ENCODE measurements around the gene PLCD1.
"Not testable (repeated sequence)": the region's sequence is repeated elsewhere in the genome, so short reads cannot be mapped to it uniquely, and the experiment has no call there.

PLCD1 gene

DNA sequence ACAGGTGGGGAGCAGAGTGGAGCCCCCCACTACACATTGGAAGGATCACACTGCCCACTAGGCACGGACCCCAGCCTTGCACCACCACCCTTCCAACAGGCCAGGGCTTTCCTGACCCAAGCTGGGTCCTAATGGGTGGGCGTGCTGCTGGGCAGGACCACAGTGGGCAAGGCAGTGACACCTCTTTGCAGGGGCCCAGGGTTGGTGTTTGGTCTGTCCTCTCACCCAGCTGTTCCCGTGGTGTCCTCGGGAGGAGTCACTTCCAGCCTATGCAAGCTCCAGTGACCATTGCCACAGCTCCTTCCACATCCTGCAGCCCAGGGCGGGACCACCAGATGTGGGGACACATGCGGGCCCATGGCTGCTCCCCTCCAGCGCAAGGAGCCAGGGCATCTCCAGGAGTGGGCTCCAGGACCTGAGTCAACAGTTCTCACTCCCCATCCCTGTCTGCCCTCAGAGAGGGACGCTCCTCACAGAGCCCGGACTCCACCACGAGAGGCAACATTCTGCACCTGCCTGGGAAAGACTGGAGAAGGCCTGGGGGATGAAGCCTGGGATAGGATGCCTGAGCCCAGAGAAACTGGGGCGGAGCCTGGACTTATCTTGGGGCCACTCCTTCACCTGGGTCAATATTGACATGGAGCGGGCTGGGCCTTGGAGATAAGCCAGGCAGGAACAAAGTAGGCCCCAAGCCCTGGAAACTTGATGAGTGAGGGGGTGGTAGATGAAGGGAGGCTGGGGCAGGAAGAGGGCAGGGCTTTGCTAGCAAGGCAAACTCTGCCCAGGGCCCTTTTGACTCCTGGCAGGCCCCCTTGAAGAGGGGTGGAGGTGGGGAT is 42.7 kb downstream of the PLCD1 start:
- no peak for DNase-seq (ENCODE audit: low spot score)

DNA sequence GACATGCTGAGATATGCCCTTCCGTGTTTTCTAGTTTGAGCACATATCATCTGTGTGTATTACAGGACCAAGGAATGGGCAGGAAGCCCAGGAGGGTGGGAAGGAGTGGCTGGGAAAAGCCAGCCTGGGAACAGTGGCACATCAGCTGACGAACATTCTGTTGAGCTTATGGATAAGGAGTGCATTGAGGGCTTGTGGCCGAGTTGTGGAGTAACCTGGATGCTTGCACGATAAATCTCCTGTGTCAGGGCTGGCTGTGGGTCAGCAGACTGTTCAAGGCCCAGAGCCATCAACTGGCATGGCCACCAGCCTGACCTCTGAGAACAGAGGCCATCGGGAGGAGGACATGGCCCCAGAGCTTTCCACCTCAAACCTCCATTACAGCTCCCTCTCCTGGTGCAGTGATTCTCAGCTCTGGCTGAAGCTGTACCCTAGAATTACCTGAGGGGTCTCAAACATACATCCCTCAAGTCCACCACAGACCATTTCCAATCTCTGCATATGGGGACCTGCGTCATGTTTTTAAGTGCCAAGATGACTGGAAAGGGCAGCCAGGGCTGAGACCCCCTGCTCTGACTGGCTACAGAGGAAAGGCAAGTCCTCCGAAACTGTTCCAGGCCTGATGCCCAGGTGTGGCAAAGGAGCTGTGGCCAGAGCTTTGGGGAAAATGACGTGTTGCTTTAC is 43.7 kb downstream of the PLCD1 start:
- no peak for DNase-seq (ENCODE audit: low spot score)

DNA sequence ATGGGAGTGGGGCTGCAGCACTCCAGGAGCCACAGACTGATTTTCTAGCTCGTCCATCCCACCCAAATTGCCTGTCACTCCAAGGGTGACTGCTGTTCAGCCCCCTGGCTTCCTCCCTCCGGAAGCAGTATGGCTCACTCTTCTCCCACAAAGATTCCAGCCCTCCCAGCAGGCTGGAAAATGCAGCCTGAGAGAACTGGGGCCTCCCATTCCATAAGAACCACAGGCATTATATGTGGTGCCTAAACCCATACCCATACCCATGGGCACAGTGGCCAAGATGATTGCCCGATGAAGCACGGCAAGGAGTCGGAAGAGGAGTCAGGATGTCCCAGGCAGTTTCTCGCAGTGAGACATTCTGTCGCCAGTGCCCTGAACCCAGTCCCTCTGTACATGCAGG is 44.8 kb downstream of the PLCD1 start:
- no peak for DNase-seq (ENCODE audit: low spot score)

DNA sequence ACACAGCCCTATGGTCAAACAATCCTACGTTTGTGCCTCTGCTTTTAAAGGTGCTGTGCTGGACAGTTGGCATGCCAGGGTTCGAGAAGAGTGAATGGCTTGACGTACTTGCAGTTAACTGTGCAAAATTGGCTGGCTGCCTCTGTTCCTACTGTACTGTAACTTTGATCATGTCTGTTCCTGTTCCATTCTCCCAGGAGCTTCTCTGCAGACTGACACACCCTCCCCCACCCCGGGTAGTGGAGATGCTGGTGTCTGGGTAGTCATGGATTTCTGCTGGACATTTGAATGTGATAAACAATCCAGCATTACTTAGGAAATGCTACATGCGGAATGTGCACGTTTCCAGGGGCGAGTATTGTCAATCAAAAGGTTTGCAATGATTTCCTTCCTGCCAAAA is 45.4 kb downstream of the PLCD1 start:
- DNase-seq (ENCODE audit: low spot score), result no peak

DNA sequence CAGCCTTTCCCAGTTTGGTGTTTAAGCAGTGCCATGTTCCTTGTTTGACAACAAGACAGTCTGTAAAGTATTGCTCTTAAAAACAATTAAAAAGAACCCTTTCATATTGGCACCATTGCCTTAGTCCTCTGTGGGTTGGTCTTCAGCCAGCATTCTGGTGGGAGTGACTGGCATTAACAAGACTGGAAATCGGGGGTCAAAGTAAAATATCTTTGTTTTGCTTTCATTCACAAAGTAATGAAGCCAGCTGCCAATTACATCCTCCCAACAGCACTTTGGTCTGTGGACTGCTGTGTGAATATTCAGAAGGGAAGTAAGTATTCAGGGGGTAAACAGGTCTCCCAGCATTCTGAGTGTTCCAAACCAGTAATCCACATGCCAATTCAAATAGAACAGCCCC is 47.1 kb downstream of the PLCD1 start:
- no peak for DNase-seq (ENCODE audit: low spot score)

DNA sequence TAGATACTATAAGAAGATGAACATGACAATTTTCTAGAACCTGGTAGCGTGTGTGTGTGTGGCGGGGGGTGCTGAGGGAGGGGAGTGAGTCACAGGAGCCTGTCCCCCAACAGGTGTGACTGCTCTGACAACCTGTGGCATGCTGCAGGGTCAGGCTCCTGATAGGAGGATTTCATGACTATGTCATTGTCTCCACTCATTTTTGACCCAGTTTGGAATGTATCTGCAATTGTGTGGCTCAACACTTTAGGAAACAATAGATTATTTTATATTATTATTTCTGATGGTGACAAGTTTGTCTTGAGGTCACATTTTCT is 48.1 kb downstream of the PLCD1 start:
- no peak for DNase-seq (ENCODE audit: low spot score)

DNA sequence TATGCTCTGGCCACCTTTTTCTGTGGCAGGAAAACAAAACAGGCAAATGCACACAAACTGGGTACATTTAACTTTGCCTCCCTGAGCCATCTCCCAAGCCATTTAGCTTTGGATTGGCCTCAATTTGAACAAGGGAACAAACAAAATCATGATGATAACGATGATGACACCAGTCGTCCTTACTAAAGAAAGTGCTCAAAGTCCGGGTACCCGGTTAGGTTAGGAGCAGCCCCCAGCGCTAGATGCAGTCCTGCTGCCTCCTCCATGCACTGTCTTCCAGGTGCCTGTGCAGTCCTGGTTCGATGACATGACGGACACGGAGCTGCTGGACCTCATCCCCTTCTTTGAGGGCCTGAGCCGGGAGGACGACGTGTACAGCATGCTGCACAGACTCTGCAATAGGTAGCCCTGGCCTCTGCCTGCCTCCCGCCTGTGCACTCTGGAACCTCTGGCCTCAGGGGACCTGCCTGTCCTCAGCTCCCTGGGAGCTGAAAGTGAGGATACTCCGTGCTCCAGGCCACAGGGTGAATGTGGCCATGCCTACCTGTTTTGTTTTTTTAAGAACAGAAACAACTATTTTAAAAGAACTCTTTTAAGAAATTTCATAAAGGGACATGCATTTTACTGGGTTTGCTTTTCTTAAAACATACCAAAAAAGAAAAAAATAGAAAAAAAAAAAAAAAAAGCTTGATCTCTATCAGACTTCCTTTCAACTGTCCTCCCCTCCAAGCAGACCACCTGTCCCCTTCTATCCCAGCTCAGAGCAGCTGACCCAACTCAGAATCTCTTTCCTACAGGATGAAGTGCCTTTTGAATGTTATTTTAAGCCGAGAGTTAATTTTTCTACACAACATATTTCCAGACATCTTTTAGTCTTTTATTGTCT is 48.7 kb downstream of the PLCD1 start:
- DNase-seq (ENCODE audit: low spot score), result no peak

DNA sequence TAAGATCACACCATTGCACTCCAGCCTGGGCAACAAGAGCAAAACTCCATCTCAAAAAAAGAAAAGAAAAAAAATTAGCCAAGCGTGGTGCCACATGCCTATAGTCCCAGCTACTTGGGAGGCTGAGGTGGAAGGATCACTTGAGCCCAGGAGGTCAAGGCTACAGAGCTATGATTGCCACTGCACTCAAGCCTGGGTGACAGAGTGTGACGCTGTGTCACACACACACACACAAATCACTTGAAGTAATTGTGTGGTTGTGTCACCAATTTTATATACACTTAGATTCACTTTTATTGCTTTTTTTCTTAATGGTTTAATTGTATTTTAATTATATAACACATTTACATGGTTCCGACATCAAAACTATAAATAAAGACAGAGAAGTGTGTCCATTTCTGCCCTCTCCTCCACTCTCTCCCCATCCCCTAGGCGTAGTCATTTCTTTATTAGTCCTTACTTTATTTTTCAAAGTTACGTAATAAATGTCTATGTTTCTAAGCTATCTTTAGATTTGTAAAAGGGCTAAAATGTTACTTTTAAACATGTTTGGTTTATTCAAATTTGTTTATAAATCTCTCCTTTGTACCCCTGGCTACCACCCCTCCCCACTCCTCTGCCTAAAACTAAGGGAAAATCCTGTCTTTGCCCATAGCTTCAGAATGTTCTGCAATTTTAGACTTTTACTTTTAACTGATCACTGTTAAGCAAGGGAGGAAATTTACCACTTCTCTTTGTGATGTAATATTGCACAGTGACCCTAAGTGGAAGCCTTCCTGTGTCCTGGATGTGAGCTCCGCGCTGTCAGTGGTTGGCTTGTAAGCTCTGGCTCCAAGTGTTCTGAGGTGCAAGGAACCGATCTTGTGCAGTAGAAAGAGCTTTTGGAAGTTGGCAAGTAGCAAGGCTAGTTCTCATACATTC is 49.6 kb downstream of the PLCD1 start:
- no peak for DNase-seq (ENCODE audit: low spot score)

DNA sequence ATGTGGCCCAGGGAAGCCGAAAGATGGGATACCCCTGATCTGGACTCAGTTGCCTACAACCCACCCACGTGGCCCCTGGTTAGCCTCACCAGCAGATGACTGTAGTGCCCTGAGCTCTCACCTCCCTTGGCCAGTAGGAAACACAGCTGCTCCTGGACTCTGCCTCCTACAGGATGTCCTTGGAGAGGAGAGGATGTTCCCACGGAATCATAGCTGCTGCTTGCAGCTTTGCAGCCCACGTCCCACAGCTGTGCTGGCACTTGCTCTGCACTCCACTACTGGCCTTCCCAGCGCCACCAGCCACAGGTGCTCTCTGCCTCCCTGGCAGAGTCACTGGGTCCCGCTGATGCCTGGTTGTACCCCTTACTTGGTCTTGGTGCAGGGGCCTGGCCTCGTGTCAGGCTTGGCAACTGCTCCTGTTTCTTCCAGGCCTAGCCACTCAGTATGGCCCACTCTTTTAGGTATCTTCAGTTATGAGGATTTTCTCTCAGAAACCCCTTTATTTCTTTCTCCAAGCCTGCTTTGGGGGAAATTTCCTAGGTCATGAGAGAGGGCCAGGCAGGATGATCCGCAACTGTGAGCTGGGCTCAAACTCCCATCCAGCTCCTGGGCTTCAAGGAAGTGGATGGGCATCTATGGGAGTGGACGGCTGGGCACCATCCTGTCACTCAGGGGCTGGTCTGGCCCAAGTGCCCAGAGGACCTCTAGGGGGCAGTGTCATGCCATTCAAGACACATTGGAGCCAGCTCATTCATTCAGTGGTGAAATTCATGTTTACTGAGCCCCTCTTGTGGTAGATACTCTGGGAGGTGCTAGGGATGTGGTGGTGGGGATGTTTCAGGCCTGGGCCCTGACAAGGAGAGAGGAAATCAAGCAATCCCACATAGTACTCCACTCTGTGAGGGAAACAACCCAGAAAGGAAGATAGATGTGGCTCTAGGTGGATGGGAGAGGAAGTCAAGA is 55.0 kb downstream of the PLCD1 start:
- peak; percentile 84 for DNase-seq (ENCODE audit: low spot score)

DNA sequence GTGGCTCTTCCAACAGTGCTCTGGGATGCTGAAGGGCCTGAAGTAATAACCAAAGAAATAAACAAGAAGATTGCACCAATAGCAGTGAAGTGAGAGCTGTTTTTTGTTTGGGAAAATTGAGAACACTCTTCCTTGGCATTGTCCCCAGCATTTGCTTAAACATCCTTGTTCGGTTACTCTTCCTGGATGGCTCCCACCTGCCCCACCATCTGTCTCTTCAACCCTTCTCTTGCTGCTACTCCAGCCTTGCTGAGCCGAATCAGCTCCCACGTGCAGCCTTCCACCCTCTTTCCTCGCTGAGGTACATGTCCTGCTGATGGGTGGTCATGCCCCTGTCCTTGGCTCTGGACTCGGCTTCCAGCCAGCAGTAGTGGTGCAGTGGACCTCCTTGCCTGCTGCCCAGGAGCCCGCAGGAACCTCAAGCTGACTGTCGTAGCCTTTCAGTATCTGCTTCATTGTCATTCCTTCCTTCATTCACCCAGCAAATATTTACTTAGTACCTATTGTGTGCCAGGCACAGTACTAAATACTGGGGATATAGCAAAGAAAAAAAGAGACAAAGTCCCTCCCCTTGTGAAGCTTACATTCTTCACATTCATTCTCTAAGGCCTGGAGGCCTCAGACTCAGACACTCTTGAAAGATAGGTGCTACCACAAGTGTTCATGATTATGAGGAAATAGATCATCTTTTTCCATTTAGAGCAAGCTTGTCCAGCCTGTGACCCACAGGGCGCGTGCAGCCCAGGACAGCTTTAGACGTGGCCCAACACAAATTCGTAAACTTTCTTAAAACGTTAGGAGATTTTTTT is 56.0 kb downstream of the PLCD1 start:
- DNase-seq (ENCODE audit: low spot score), result no peak

DNA sequence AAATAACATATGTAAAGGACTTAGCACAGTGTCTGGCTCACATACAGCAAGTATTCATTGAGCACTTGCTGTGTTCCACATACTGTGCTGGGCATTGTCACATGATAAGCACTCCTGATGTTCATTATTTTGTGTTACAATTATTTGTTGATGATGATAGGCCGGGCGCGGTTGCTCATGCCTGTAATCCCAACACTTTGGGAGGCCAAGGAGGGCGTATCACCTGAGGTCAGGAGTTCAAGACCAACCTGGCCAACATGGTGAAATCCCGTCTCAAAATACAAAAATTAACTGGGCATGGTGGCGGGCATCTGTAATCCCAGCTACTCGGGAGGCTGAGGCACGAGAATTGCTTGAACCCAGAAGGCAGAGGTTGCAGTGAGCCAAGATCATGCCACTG is 57.4 kb downstream of the PLCD1 start:
- not testable (repeated sequence) for DNase-seq (ENCODE audit: low spot score)

DNA sequence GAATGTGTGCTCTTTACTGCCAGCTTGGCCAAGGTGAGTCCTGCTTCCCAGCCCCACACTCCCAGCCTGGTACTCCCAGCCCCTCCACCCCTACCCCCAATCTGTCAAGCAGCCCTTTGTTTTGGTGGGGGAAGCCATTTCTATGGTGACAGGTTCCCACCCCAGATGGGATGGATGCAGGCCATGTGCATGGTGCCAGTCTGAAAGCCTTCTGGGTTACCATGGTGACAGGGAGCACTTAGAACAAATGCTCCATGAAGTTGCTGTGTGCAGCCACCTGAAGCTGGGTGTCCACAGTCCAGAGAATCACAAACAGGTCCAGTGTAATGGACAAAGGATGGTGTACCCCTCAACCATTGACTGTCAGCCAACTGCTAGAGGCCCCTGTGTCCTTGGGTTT is 58.0 kb downstream of the PLCD1 start:
- DNase-seq (ENCODE audit: low spot score), result no peak

DNA sequence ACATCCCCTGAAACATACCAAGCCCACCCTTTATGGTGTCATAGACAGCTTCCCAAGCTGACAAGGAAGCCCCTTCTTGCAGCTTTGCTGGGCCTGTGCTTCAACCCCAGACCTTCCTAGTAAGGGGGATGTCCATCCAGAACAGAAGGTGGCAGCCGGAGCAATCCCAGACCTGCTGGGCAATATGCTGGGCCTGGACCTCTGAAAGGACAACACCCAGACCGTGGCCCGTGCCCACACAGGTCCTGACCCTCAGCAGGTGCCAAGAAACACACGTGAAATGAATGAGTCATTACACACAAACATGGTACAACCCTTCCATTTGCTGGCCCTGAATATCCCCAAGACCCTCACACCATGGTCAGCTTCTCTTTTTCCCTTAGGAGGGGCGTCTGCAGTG is 58.6 kb downstream of the PLCD1 start:
- no peak for DNase-seq (ENCODE audit: low spot score)

DNA sequence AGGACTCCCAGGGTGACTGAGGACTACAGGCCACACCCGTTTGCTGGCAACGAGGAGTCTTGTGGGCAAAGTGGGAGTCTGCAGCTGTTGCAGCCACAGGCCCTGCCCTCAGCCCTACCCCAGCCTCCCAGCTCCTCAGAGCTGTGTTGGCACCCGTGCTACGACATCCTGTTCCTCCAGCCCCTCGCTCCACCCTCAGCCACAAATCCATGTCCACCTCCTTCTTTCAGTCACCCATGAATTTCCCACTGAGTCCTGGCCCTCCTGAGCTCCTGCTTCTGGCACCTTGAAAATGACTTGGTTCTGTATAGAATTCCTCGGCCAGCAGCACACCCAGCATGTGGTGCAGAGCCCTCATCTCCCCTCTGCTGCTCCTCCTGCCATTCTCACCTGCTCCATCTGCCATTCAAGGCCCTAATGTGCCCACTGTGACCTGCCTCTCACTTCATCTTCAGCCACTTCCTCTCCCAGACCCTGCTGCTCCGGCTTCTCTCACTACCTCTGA is 59.8 kb downstream of the PLCD1 start:
- DNase-seq (ENCODE audit: low spot score), result no peak

DNA sequence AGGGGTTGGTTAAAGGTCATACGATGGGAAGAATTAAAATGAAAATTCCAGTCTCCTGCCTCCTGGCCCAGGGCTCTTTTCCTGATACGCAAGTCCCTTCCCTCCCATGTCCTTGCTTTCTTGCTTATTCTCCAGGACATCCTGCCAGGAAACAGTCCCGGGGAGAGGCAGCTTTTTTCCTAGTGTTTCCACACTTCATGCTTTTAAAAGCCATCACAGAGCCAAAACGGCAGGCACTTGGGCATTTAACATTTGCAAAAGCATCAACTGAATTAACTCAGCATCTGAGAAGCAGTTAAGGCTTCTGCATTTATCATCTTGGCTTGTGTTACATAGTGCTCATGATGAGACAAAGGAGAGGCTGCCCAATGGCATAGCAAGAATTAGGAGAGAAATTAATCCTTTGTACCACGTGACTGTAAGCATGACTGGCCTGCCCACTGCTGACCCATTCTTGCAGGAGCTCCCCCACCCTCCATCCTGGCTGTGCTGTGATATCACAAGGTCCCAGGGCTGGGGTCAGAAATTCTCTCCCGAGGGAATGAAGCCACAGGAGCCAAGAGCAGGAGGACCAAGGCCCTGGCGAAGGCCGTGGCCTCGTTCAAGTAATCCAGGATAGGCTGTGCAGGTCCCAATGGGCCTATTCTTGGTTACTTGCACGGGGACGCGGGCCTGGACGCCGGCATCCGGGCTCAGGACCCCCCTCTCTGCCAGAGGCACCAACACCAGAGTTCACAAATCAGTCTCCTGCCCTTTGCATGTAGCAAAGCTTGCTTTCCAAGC is 60.4 kb downstream of the PLCD1 start:
- no peak for DNase-seq (ENCODE audit: low spot score)

DNA sequence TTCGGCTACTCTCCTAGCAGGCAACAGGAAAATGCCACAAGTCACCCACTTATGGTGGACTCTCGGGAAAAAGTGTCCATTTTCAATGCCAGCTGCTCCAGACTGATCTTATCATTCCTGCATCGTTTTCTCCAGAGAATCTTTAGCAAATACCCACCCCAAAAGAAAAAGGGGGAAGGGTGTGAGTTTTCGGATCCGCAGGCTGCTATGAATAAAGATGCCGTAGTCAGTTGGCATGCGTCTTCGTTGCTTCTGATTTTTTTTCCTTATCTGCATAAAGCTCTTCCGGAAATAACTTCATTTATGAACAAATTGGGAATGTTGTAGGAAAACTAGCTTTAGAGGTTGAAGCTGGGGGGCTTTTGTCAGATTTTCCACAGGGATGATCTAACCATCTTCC is 61.2 kb downstream of the PLCD1 start:
- DNase-seq (ENCODE audit: low spot score), result no peak

DNA sequence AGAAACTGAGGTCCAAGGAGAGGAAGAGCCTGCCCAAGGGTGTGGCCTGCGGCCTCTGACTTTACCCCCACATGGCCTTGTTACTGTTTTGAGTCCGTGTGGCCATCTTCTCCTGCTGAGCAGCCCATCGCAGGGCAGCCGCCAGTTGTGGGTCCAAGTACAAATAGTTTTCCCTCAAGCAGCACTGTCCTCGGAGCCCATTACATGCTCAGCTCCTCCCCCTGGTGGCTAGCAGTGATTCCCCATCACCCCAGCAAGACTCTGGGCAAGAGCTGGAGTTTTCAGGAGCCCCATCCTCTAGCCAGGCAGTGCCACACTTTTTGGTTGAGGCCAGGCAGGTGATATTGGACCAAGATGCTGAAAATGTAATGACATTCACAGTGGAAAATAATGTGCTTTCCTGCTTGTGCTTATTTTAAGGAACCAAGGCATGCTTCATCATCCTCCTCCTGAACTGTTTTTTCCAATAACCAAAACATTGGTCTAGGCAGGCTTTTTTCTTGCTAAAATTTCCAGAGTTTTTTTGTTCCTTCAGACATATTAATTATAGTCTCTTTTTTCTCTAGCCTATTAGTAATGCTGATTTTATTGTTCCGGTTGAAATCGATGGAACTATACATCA is 62.1 kb downstream of the PLCD1 start:
- DNase-seq (ENCODE audit: low spot score), result peak; percentile 79

DNA sequence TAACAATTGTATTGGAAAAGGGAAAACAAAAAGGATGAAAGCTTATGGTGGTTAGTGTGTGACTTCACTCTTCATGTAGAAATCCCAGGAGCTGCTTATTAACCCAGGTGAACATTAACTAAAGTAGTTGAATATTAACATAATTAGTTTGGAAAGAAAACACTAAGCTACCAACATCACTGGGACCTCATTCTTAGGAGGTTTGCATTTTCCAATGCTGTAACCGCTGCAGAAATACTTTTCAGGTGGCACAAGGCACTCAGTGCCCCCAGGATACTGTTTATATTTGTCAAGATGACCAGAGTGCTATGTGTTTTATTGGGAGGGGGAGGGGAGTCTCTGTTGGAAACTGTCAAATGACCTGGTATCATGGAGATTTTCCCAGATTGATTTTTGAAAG is 64.7 kb downstream of the PLCD1 start:
- DNase-seq (ENCODE audit: low spot score), result no peak
